ENCODE data around the gene PECR. TPM values are rescaled to one million over a fixed set of nuclear protein-coding genes. Genes with fewer than 3 reads are reported as not detected.

Gene PECR
- total and polyA plus RNA-seq, 2 of the 13 experiments (the other 11 are each of a cell fraction or from before 2014, with no cell fraction given), result 151 to 153 TPM

DNA sequence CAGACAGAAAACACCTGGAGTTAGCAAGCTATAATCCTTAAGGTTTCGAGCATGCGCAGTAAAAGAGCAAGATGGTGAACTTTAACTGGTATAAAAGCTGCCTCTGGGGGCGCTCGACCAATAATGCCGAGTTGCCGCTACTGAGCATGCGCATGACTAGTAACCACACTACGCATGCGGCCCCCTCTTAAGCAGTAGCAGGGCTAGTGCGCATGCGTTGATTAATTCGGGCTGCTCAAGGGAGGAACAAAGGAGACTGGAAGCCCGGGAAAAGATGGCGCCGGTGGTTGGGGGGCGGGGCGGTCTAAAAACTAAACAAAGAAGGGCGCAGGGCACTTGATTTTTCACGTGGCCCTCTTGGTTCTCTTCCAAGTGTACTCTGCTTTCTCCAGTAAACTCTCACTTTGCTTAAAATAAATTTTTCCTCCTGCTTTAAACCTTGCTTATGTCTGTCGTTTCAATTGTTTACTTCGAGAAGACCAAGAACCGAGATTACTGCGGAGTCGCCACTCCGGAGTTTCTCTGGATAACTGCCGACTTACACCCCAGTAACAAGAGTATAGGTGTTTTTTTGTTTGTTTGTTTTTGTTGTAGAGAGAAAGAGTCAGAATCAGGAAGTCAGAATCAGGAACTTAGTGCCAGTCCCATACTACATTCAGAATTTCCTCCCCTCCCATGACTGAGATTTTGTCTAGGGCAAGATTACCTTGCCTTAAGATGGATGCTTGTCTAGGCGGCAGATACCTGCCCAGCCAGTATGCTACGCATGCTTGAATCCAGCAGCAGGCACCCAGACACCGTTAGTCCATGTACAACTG, 33.3 kb upstream of the PECR start (continued):
- TF ChIP-seq, protein P1, sequence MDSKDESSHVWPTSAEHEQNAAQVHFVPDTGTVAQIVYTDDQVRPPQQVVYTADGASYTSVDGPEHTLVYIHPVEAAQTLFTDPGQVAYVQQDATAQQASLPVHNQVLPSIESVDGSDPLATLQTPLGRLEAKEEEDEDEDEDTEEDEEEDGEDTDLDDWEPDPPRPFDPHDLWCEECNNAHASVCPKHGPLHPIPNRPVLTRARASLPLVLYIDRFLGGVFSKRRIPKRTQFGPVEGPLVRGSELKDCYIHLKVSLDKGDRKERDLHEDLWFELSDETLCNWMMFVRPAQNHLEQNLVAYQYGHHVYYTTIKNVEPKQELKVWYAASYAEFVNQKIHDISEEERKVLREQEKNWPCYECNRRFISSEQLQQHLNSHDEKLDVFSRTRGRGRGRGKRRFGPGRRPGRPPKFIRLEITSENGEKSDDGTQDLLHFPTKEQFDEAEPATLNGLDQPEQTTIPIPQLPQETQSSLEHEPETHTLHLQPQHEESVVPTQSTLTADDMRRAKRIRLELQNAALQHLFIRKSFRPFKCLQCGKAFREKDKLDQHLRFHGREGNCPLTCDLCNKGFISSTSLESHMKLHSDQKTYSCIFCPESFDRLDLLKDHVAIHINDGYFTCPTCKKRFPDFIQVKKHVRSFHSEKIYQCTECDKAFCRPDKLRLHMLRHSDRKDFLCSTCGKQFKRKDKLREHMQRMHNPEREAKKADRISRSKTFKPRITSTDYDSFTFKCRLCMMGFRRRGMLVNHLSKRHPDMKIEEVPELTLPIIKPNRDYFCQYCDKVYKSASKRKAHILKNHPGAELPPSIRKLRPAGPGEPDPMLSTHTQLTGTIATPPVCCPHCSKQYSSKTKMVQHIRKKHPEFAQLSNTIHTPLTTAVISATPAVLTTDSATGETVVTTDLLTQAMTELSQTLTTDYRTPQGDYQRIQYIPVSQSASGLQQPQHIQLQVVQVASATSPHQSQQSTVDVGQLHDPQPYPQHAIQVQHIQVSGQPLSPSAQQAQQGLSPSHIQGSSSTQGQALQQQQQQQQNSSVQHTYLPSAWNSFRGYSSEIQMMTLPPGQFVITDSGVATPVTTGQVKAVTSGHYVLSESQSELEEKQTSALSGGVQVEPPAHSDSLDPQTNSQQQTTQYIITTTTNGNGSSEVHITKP (CRISPR knock-in tag; IDR thresholded peaks at IDR 0.05; ENCODE audit: low read depth), result no peak
- TF ChIP-seq, protein P2, sequence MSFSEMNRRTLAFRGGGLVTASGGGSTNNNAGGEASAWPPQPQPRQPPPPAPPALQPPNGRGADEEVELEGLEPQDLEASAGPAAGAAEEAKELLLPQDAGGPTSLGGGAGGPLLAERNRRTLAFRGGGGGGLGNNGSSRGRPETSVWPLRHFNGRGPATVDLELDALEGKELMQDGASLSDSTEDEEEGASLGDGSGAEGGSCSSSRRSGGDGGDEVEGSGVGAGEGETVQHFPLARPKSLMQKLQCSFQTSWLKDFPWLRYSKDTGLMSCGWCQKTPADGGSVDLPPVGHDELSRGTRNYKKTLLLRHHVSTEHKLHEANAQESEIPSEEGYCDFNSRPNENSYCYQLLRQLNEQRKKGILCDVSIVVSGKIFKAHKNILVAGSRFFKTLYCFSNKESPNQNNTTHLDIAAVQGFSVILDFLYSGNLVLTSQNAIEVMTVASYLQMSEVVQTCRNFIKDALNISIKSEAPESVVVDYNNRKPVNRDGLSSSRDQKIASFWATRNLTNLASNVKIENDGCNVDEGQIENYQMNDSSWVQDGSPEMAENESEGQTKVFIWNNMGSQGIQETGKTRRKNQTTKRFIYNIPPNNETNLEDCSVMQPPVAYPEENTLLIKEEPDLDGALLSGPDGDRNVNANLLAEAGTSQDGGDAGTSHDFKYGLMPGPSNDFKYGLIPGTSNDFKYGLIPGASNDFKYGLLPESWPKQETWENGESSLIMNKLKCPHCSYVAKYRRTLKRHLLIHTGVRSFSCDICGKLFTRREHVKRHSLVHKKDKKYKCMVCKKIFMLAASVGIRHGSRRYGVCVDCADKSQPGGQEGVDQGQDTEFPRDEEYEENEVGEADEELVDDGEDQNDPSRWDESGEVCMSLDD (CRISPR knock-in tag; IDR thresholded peaks at IDR 0.05; ENCODE audit: borderline replicate concordance), result no peak
- no peak for TF ChIP-seq HMG20B (CRISPR knock-in tag; conservative IDR thresholded peaks at IDR 0.05)
- no peak for TF ChIP-seq MTA1 (CRISPR knock-in tag; IDR thresholded peaks at IDR 0.05; ENCODE audit: borderline replicate concordance)
- TF ChIP-seq PTBP1 (IDR thresholded peaks at IDR 0.05; ENCODE audit: low read depth, low read length, poor library complexity, severe bottlenecking), result no peak
- TF ChIP-seq ZNF569 (CRISPR knock-in tag; IDR thresholded peaks at IDR 0.05; ENCODE audit: borderline replicate concordance), result no peak
- TF ChIP-seq KLF11 (CRISPR knock-in tag; IDR thresholded peaks at IDR 0.05), result no peak
- TF ChIP-seq SUZ12 (IDR thresholded peaks at IDR 0.05; ENCODE audit: low read depth, low read length), result no peak
- TF ChIP-seq, protein P3, sequence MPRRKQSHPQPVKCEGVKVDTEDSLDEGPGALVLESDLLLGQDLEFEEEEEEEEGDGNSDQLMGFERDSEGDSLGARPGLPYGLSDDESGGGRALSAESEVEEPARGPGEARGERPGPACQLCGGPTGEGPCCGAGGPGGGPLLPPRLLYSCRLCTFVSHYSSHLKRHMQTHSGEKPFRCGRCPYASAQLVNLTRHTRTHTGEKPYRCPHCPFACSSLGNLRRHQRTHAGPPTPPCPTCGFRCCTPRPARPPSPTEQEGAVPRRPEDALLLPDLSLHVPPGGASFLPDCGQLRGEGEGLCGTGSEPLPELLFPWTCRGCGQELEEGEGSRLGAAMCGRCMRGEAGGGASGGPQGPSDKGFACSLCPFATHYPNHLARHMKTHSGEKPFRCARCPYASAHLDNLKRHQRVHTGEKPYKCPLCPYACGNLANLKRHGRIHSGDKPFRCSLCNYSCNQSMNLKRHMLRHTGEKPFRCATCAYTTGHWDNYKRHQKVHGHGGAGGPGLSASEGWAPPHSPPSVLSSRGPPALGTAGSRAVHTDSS (CRISPR knock-in tag; conservative IDR thresholded peaks at IDR 0.05), result no peak
- TF ChIP-seq, protein P4, sequence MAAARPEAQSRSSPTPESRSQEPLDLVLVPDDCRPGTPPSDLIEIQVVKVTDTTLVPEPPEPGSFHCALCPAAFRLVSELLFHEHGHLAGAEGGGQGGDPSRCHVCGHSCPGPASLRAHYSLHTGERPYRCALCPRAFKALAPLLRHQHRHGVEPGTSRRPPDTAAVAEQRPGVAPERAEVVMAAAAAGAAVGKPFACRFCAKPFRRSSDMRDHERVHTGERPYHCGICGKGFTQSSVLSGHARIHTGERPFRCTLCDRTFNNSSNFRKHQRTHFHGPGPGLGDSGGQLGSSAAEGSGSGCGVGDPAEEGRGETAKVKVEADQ (CRISPR knock-in tag; IDR thresholded peaks at IDR 0.05; ENCODE audit: borderline replicate concordance), result no peak
- TF ChIP-seq, protein P5, sequence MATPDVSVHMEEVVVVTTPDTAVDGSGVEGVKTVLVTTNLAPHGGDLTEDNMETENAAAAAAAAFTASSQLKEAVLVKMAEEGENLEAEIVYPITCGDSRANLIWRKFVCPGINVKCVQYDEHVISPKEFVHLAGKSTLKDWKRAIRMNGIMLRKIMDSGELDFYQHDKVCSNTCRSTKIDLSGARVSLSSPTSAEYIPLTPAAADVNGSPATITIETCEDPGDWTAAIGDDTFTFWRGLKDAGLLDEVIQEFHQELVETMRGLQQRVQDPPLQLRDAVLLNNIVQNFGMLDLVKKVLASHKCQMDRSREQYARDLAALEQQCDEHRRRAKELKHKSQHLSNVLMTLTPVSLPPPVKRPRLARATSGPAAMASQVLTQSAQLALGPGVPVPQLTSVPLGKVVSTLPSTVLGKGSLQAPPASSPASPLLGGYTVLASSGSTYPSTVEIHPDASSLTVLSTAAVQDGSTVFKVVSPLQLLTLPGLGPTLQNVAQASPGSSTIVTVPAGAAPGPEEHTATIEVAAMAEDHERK (CRISPR knock-in tag; IDR thresholded peaks at IDR 0.05; ENCODE audit: low read depth), result no peak
- peak; percentile 35; the same call in 1 of the 2 replicates for TF ChIP-seq ZFX (CRISPR knock-in tag; IDR thresholded peaks at IDR 0.05; ENCODE audit: low read depth)
- no peak for TF ChIP-seq MAZ (IDR thresholded peaks at IDR 0.05; ENCODE audit: borderline replicate concordance, low read depth, low read length)
- TF ChIP-seq MAZ (CRISPR knock-in tag; IDR thresholded peaks at IDR 0.05; ENCODE audit: low read depth), result no peak; the same call in 1 of the 2 replicates
- TF ChIP-seq ZNF350 (CRISPR knock-in tag; IDR thresholded peaks at IDR 0.05; ENCODE audit: borderline replicate concordance, low read depth), result peak; percentile 82; the same call in 1 of the 2 replicates
- peak; percentile 76 for TF ChIP-seq THAP11 (CRISPR knock-in tag; IDR thresholded peaks at IDR 0.05)
- TF ChIP-seq HDAC2 (CRISPR knock-in tag; IDR thresholded peaks at IDR 0.05), result no peak
